IMR-90 (cell line): ENCODE results near the gene SEC24D. TPM values are rescaled to one million over a fixed set of nuclear protein-coding genes. Genes with fewer than 3 reads are reported as not detected.

Source experiments
- ATAC-seq: fragments of 200-7000 bp; cut with Tn5 transposase; 2 replicates; pipeline ENCODE4 v1.9.1; 2020; ENCODE audit warnings: low read depth, mild to moderate bottlenecking, moderate library complexity
- BruUV-seq: library from RNA; stranded (reverse); fragments of 400-500 nt; replicated peaks from 2 replicates; lab custom pipeline; 2021; lab: Mats Ljungman, UMichigan
- CTCF ChIA-PET: fragments of 300-600 bp; formaldehyde crosslinking; extraction: SDS; loops from one replicate; lab custom pipeline; 2021; ENCODE audit warnings: antibody characterized with exemption; lab: Yijun Ruan, JAX
- POLR2A ChIA-PET: fragments of 300-600 bp; sonication (Branson Sonifier 250); formaldehyde crosslinking; loops from one replicate; lab custom pipeline; 2022; ENCODE audit warnings: antibody characterized with exemption; ENCODE audit not compliant: unreplicated experiment; lab: Charles Lee
- DNase-seq: peaks from one replicate; pipeline ENCODE4 v3.0.0; 2013
- H2AFZ ChIP-seq: replicated peaks from 2 replicates; pipeline ENCODE3; 2013; ENCODE audit warnings: low read length, mild to moderate bottlenecking; ENCODE audit not compliant: poor library complexity
- H2AK5ac ChIP-seq: 2 replicates; pipeline ENCODE4 v1.6.1; 2013; ENCODE audit warnings: low read depth, low read length, inconsistent platforms
- H2AK9ac ChIP-seq: replicated peaks from 2 replicates; pipeline ENCODE3; 2013; ENCODE audit warnings: mild to moderate bottlenecking, low read depth, low read length, moderate library complexity; ENCODE audit not compliant: poor library complexity
- H2BK120ac ChIP-seq: 2 replicates; pipeline ENCODE4 v1.6.1; 2013; ENCODE audit warnings: low read depth, low read length, inconsistent platforms
- H2BK15ac ChIP-seq: 3 replicates; pipeline ENCODE4 v1.6.1; 2013; ENCODE audit warnings: low read depth, low read length, inconsistent platforms
- H2BK20ac ChIP-seq: 2 replicates; pipeline ENCODE4 v1.6.1; 2013; ENCODE audit warnings: low read depth, mild to moderate bottlenecking, inconsistent platforms, low read length, moderate library complexity
- H2BK5ac ChIP-seq: 2 replicates; pipeline ENCODE4 v1.6.1; 2013; ENCODE audit warnings: mild to moderate bottlenecking, low read depth, low read length, inconsistent platforms; ENCODE audit not compliant: poor library complexity, severe bottlenecking
- H3K14ac ChIP-seq: replicated peaks from 2 replicates; pipeline ENCODE4 v1.6.1; 2013; ENCODE audit warnings: low read depth, low read length, inconsistent platforms
- H3K18ac ChIP-seq: 2 replicates; pipeline ENCODE4 v1.6.1; 2013; ENCODE audit warnings: low read depth, low read length, control low read depth
- H3K23ac ChIP-seq: 2 replicates; pipeline ENCODE4 v1.6.1; 2013; ENCODE audit warnings: low read depth, low read length, inconsistent platforms
- H3K27ac ChIP-seq: 2 replicates; pipeline ENCODE4 v1.5.1; 2013; ENCODE audit warnings: mild to moderate bottlenecking, control low read depth, low read length; ENCODE audit not compliant: insufficient read depth
- H3K27me3 ChIP-seq: 2 replicates; pipeline ENCODE4 v1.6.1; 2013; ENCODE audit warnings: low read length; ENCODE audit not compliant: control insufficient read depth, insufficient read depth
- H3K36me3 ChIP-seq: 2 replicates; pipeline ENCODE4 v1.6.1; 2013; ENCODE audit warnings: low read length, mixed read lengths; ENCODE audit not compliant: control insufficient read depth, insufficient read depth
- H3K4ac ChIP-seq: 2 replicates; pipeline ENCODE4 v1.6.1; 2013; ENCODE audit warnings: low read depth, low read length, inconsistent platforms
- H3K4me1 ChIP-seq: 2 replicates; pipeline ENCODE4 v1.6.1; 2013; ENCODE audit warnings: low read length, mixed read lengths; ENCODE audit not compliant: control insufficient read depth, insufficient read depth
- H3K4me2 ChIP-seq: 2 replicates; pipeline ENCODE4 v1.6.1; 2013; ENCODE audit warnings: low read depth, mild to moderate bottlenecking, control low read depth, low read length, moderate library complexity
- H3K4me3 ChIP-seq: 2 replicates; pipeline ENCODE4 v1.5.1; 2013; ENCODE audit warnings: low read depth, mild to moderate bottlenecking, control low read depth, low read length, moderate library complexity; ENCODE audit not compliant: insufficient read depth
- H3K56ac ChIP-seq: 2 replicates; pipeline ENCODE4 v1.6.1; 2013; ENCODE audit warnings: low read length, inconsistent platforms; ENCODE audit not compliant: insufficient read depth; ENCODE audit errors: extremely low read depth
- H3K79me1 ChIP-seq, 2 experiments: 2 replicates each; pipeline ENCODE4 v1.6.1; 2013; ENCODE audit warnings: low read length in 2 of 2, inconsistent platforms in 1 of 2, low read depth in 1 of 2
- H3K9ac ChIP-seq: 2 replicates; pipeline ENCODE4 v1.6.1; 2013; ENCODE audit warnings: low read depth, low read length, control low read depth
- H3K9me1 ChIP-seq: 2 replicates; pipeline ENCODE4 v1.6.1; 2013; ENCODE audit warnings: low read length, inconsistent platforms; ENCODE audit not compliant: insufficient read depth
- H3K9me3 ChIP-seq: 2 replicates; pipeline ENCODE4 v1.6.1; 2013; ENCODE audit warnings: low read length; ENCODE audit not compliant: control insufficient read depth, insufficient read depth
- H4K20me1 ChIP-seq: 2 replicates; pipeline ENCODE4 v1.6.1; 2013; ENCODE audit warnings: low read length, inconsistent platforms; ENCODE audit not compliant: insufficient read depth
- H4K5ac ChIP-seq: 2 replicates; pipeline ENCODE4 v1.6.1; 2013; ENCODE audit warnings: mild to moderate bottlenecking, low read depth, low read length, control low read depth
- H4K8ac ChIP-seq, 2 experiments: 2 replicates each; pipeline ENCODE4 v1.6.1; 2013; ENCODE audit warnings: low read depth in 2 of 2, low read length in 2 of 2, control low read depth in 1 of 2, inconsistent platforms in 1 of 2
- H4K91ac ChIP-seq: 2 replicates; pipeline ENCODE4 v1.6.1; 2013; ENCODE audit warnings: low read depth, low read length, inconsistent platforms; ENCODE audit not compliant: insufficient read depth
- CEBPB ChIP-seq: IDR thresholded peaks from 2 replicates; pipeline ENCODE4 v1.6.1; 2012; ENCODE audit warnings: low read depth, low read length, improper control_type of control experiment
- FOS ChIP-seq: fragments of 150-350 bp; IDR thresholded peaks from 2 replicates; pipeline ENCODE4 v1.6.1; 2016; ENCODE audit warnings: low read depth, low read length
- MAFK ChIP-seq: IDR thresholded peaks from 2 replicates; pipeline ENCODE4 v1.6.1; 2012; ENCODE audit warnings: low read depth, low read length, improper control_type of control experiment
- MAZ ChIP-seq: IDR thresholded peaks from 2 replicates; pipeline ENCODE4 v1.6.1; 2012; ENCODE audit warnings: low read depth, mild to moderate bottlenecking, low read length, improper control_type of control experiment, moderate library complexity, borderline replicate concordance
- RAD21 ChIP-seq: IDR thresholded peaks from 2 replicates; pipeline ENCODE4 v1.6.1; 2012; ENCODE audit warnings: low read length, improper control_type of control experiment
- WGBS, 2 experiments: methylation state at CpG; one replicate each; pipeline versions ENCODE4 v1.1.5 to v1.1.7; 2013; ENCODE audit warnings: missing lambda C conversion rate in 2 of 2; ENCODE audit not compliant: insufficient read length in 1 of 2; ENCODE audit errors: extremely low coverage in 2 of 2; 5-methylcytosine and 5-hydroxymethylcytosine counted together
- dilution Hi-C: fragments of 300-500 bp; cut with HindIII; formaldehyde crosslinking; loops from one replicate; pipeline ENCODE4 v1.14.3; 2018; ENCODE audit warnings: low sequenced_read_pairs; ENCODE audit not compliant: unreplicated experiment
- in situ Hi-C: fragments of 300-500 bp; cut with MboI; formaldehyde crosslinking; loops from 3 replicates; pipeline ENCODE4 v1.14.3; 2019; ENCODE audit warnings: low sequenced_read_pairs, inconsistent platforms, mixed read lengths
- intact Hi-C: fragments of 100-400 bp; cut with micrococcal nuclease; formaldehyde crosslinking; loops from 2 replicates; pipeline ENCODE4 v1.10.0; 2022
- polyA plus RNA-seq, 3 experiments: library from polyadenylated mRNA; depleted of rRNA; stranded (reverse); fragments of >200 nt; gene quantifications; 2 replicates each; pipeline ENCODE4 v1.2.3, GENCODE V29; 2012; ENCODE audit warnings: low replicate concordance in 1 of 3
- total RNA-seq: library from RNA; depleted of rRNA; stranded (reverse); fragments of >200 nt; gene quantifications from 2 replicates; pipeline ENCODE4 v1.2.3, GENCODE V29; 2012

The SEC24D gene
- total and polyA plus RNA-seq, 2 of the 4 experiments (the other 2 are of a cell fraction): 93.2 to 111 TPM

- Histone ChIP-seq H3K9me3 (no peaks in the 10 kb centered on the region), H2BK15ac (no peak overlapping the region), H4K20me1 (peaks cover 19% of the 10 kb centered on the region; the same call in 1 of the 2 replicates), H3K79me1 (peaks cover 30 to 45% of the 10 kb centered on the region in 2 experiments), H3K4me1 (peaks cover 4% of the 10 kb centered on the region), H3K4ac (no peak overlapping the region), H4K91ac (no peak overlapping the region), H3K9me1 (peaks cover 4% of the 10 kb centered on the region), H2AK5ac (no peak overlapping the region), H3K14ac (no peak overlapping the region), H4K5ac (no peak overlapping the region), H2BK20ac (no peak overlapping the region), H3K23ac (no peak overlapping the region), H3K4me2 (no peak overlapping the region), H3K9ac (no peak overlapping the region), H4K8ac (no peak overlapping the region), H3K27ac (no peak overlapping the region; the same call in 1 of the 2 replicates), H3K27me3 (no peaks in the 10 kb centered on the region), H2BK5ac (no peak overlapping the region), H3K4me3 (no peak overlapping the region), H3K56ac (no peak overlapping the region), H2BK120ac (no peak overlapping the region), H2AFZ (no peak overlapping the region), H2AK9ac (no peak overlapping the region), H3K18ac (no peak overlapping the region), H3K36me3 (peaks cover 21% of the 10 kb centered on the region)
- ChIA-PET CTCF (interaction anchor here (1.0 kb wide), 1 partner anchor 151 kb away, joined by 4 read pairs; no protein-coding TSS in a partner anchor), POLR2A (no interaction called here)
- TF ChIP-seq MAFK (no peak), MAZ (no peak), CEBPB (peak; percentile 79), RAD21 (no peak), FOS (no peak)
- no TSS peak for BruUV-seq
- intact Hi-C loops (no loop called here), dilution Hi-C loops (no loop called here), in situ Hi-C loops (no loop called here)
- WGBS, 2 experiments: no CpG with 5 or more reads among the region's 1 CpG
- ATAC-seq (no peak; the same call in 1 of the 2 replicates), DNase-seq (no peak)
Measured at GRCh38 chr4:118787844-118788380, 48.0 kb downstream of the SEC24D start.
